Thyroid gland (tissue), 4 donors: ENCODE data around the gene PLEKHH1.

Experiments used
- CTCF ChIP-seq, 6 experiments: fragments of 200-600 bp in 3 of 6; fragments of 450-650 bp in 3 of 6; sonication (generic) in 3 of 6; IDR thresholded peaks; one replicate each; pipeline ENCODE4 v1.5.1; 2016 to 2019; ENCODE audit warnings: antibody characterized with exemption in 6 of 6, mild to moderate bottlenecking in 2 of 6, inconsistent platforms in 1 of 6, moderate library complexity in 1 of 6
- POLR2A ChIP-seq, 2 donors: fragments of 450-650 bp; IDR thresholded peaks; one replicate each; pipeline ENCODE4 v1.6.1; 2017; ENCODE audit warnings: antibody characterized with exemption in 2 of 2, mild to moderate bottlenecking in 2 of 2, moderate library complexity in 1 of 2

GRCh38 chr14:67527756-67528155, 5.3 kb upstream of the PLEKHH1 start:
- TF ChIP-seq CTCF (IDR thresholded peaks at IDR 0.05) (no peak), POLR2A (IDR thresholded peaks at IDR 0.05) (no peak)
